Lower leg skin (tissue), 4 donors: ENCODE results near the gene OS9. TPM values are rescaled to one million over a fixed set of nuclear protein-coding genes. Genes with fewer than 3 reads are reported as not detected.
A peak's percentile ranks its signal among the peaks of the same experiment; 100 is the strongest.

ENCODE experiments used
- DNase-seq, 2 donors: peaks; one replicate each; pipeline ENCODE4 v3.0.0-alpha.2; 2019; ENCODE audit warnings: low spot score in 2 of 2
- H3K4me3 ChIP-seq: fragments of 200-600 bp; sonication (generic); 2 replicates; pipeline ENCODE4 v1.5.1; 2017; ENCODE audit warnings: mild to moderate bottlenecking, low read depth; ENCODE audit not compliant: poor library complexity, severe bottlenecking
- POLR2A ChIP-seq, 2 donors: fragments of 450-650 bp; IDR thresholded peaks; one replicate each; pipeline ENCODE4 v1.6.1; 2016 to 2017; ENCODE audit warnings: antibody characterized with exemption in 2 of 2, mild to moderate bottlenecking in 1 of 2, moderate library complexity in 1 of 2
- WGBS, 2 donors: methylation state at CpG; one replicate each; pipeline ENCODE4 v1.1.5; 2018; 5-methylcytosine and 5-hydroxymethylcytosine counted together
- intact Hi-C: fragments of 100-400 bp; cut with DNase I; formaldehyde crosslinking; loops from one replicate; pipeline ENCODE4 v1.15.0; 2023; ENCODE audit warnings: low total_unique reads
- total RNA-seq, 4 donors: library from RNA; depleted of rRNA; stranded (reverse); fragments of >200 nt; gene quantifications; one replicate each; pipeline ENCODE4 v1.1.0, GENCODE V29; 2016
- TF ChIP-seq, protein P1 (sequence below), 3 donors: fragments of 450-650 bp; IDR thresholded peaks; one replicate each; pipeline ENCODE4 v1.5.1; 2016; ENCODE audit warnings: antibody characterized with exemption in 3 of 3, mild to moderate bottlenecking in 3 of 3, moderate library complexity in 2 of 3

OS9 gene
- total RNA-seq, 4 donors from 2014 or later = 195 to 265 (median 205) TPM

GRCh38 chr12:57729321-57729844 lies 35.5 kb downstream of the OS9 start:
- 48 to 49% methylated on average over 5 of the region's 5 CpGs for WGBS, 2 donors
- intact Hi-C loops = no loop called here
- no peak for TF ChIP-seq POLR2A (IDR thresholded peaks at IDR 0.05)
- TF ChIP-seq, protein P1, sequence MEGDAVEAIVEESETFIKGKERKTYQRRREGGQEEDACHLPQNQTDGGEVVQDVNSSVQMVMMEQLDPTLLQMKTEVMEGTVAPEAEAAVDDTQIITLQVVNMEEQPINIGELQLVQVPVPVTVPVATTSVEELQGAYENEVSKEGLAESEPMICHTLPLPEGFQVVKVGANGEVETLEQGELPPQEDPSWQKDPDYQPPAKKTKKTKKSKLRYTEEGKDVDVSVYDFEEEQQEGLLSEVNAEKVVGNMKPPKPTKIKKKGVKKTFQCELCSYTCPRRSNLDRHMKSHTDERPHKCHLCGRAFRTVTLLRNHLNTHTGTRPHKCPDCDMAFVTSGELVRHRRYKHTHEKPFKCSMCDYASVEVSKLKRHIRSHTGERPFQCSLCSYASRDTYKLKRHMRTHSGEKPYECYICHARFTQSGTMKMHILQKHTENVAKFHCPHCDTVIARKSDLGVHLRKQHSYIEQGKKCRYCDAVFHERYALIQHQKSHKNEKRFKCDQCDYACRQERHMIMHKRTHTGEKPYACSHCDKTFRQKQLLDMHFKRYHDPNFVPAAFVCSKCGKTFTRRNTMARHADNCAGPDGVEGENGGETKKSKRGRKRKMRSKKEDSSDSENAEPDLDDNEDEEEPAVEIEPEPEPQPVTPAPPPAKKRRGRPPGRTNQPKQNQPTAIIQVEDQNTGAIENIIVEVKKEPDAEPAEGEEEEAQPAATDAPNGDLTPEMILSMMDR (IDR thresholded peaks at IDR 0.05) = no peak
- peak in 1 of 2 donors; percentile 82 for DNase-seq
- H3K4me3 ChIP-seq = no peak overlapping the region

- no peak for TF ChIP-seq POLR2A (IDR thresholded peaks at IDR 0.05)
- TF ChIP-seq, protein P1 (IDR thresholded peaks at IDR 0.05) = no peak
- DNase-seq = no peak
Measured at GRCh38 chr12:57730336-57731067, 36.6 kb downstream of the OS9 start.

GRCh38 chr12:57731411-57732080 lies 37.6 kb downstream of the OS9 start:
- H3K4me3 ChIP-seq = no peak overlapping the region
- intact Hi-C loops = no loop called here
- 82 to 84% methylated on average over 19 of the region's 19 CpGs for WGBS, 2 donors
- DNase-seq = no peak
- TF ChIP-seq POLR2A (IDR thresholded peaks at IDR 0.05) = no peak
- TF ChIP-seq, protein P1 (IDR thresholded peaks at IDR 0.05) = no peak

More at GRCh38 chr12:57730336-57731067, 36.6 kb downstream of the OS9 start:
- H3K4me3 ChIP-seq = no peak overlapping the region
- WGBS, 2 donors = 83 to 88% methylated on average over 13 of the region's 13 CpGs
- intact Hi-C loops = no loop called here

DNA sequence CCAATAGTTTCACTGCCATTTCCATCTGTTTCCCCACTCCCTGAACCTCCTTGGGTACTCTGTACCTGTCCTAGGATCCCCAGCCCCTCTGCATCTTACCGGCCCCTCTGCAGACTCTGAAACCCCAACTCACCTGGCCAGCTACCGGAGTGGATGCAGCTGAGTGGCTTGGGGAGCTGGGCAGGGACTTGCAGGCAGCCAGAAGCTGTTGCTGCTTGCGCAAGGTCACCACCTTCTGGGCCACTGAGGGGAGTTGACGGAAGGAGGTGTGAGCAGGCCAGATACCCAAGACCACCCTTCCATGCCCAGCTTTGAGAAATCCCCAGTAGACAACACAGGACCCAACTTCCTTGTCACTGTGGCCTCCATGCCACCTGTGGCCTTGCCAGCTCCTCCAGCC lies 38.3 kb downstream of the OS9 start:
- H3K4me3 ChIP-seq = no peak overlapping the region
- intact Hi-C loops = no loop called here
- WGBS, 2 donors = 83 to 87% methylated on average over 4 of the region's 4 CpGs
- no peak for DNase-seq
- TF ChIP-seq, protein P1 (IDR thresholded peaks at IDR 0.05) = no peak
- TF ChIP-seq POLR2A (IDR thresholded peaks at IDR 0.05) = no peak

DNA sequence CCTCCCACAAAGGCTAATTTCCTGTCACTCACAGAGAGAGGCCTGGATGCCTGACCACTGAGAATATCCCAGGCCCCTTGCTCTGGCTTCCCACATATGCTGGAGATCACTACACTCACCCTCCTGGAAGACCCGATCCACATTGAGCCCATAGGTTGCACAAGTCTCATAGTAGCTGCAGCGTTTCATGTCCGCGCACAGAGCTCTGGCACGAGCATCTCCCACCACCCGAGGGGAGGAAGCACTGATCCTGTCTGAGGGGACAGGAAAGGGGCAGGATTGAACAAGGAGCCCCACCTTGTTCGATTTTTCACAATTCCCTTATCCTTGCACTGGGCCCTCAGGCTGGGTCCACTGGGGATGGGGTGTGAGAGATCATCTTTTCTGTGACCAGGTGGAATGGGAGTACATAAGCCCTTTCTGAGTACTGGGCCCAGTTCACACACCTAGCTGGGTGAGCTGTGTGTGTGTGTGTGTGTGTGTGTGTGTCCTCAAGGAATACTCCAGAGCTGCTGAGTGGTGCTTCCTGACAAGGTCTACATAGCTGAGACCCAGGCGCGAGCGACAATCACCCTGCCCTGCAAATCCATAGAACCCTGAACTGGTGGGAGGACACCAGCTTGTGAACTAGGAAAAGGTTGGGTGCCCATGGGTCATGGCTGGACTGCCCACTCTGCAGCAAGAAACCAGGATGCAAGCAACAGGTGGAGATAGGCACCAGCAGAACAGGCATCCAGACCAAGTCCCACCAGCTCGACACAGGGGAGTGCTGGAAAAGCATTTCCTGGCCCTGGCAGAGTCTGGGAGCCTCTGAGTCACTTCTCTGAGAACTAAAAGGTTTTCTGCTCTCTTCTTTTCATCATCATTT lies 39.0 kb downstream of the OS9 start:
- TF ChIP-seq, protein P1 (IDR thresholded peaks at IDR 0.05) = no peak
- no peak for TF ChIP-seq POLR2A (IDR thresholded peaks at IDR 0.05)
- intact Hi-C loops = no loop called here
- DNase-seq = no peak
- H3K4me3 ChIP-seq = no peak overlapping the region
- 80 to 84% methylated on average over 11 of the region's 11 CpGs for WGBS, 2 donors
